ENCODE data around the gene SLC7A4. TPM values are rescaled to one million over a fixed set of nuclear protein-coding genes. Genes with fewer than 3 reads are reported as not detected.
"Not testable (repeated sequence)": the region's sequence is repeated elsewhere in the genome, so short reads cannot be mapped to it uniquely, and the experiment has no call there.

The SLC7A4 gene
- total RNA-seq, 1 donor from 2014 or later = not detected

DNA sequence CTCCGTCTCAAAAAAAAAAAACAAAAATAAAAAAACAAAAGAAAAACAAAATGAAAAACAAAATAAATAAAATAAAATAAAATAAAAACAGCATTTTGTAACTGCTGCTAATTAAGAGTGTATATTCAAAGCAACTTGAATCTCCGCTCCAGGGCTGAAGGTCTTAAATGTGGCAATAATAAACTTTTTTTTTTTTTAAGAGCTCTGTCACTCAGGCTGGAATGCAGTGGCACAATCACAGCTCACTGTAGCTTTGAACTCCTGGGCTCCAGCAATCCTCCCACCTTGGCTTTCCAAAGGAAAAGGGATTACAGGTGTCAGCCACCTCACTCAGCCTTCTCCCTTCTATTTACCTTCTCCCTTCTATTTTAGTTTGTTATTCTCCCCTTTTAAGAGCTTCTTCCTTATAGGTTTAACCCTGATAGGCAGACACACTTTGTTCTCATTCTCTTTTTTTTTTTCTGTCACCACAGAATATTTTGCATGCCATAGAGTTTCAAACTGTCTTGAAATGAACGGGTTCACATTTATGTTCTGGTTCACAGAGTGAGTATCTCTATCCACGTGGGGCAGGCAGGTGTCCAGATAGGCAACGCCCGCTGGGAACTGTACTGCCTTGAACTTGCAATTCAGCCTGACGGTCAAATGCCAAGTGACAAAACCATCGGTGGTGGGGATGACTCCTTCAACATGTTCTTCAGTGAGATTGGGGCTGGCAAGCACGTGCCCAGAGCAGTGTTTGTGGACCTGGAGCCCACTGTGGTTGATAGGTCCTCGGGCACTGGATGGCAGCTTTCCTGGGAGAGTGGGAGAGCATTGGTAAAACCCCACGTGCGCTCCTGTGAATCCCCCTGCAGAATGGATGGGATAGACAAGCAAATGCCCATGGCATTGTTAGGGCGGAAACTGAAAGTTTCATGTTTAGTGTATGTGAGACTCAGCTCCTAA is 32.8 kb upstream of the SLC7A4 start:
- intact Hi-C loops (cut with micrococcal nuclease) = no loop called here

DNA sequence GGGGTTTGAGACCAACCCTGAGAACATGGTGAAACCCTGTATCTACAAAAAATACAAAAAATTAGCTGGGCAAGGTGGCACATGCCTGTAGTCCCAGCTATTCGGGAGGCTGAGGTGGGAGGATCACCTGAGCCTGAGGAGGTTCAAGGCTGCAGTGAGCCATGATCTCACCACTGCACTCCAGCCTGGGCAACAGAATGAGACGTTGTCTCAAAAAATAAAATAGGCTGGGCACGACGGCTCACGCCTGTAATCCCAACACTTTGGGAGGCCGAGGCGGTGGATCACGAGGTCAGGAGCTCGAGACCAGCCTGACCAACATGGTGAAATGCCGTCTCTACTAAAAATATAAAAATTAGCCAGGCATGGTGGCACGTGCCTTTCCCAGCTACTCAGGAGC is 32.1 kb upstream of the SLC7A4 start:
- intact Hi-C loops (cut with micrococcal nuclease) = not testable (repeated sequence)

DNA sequence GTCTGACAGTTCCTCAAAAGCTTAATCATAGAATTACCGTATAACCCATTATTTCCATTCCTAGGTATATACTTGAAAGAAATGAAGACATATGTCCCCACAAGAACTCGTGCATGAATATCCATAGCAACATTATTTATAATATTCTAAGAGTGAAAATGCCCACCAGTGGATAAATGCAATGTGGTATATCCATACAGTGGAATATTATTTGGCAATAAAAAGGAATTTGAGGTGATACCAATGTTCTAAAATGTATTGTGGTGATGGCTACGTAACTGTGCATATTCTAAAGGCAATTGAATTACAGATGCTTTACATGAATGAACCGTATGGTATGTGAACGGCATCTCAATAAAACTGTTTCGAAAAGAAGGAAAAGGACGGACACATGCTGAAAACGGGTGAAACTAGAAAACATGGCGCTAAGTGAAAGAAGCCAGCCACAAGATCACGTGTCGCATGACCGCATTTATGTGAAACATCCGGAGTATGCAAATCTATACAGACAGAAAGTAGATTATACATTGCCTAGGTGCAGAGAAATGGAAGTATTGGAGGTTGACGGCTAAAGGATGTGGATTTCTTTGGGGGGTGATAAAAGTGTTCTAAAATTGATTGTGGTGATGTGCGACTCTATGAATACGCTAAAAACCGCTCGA is 29.4 kb upstream of the SLC7A4 start:
- intact Hi-C loops (cut with micrococcal nuclease) = not testable (repeated sequence)

DNA sequence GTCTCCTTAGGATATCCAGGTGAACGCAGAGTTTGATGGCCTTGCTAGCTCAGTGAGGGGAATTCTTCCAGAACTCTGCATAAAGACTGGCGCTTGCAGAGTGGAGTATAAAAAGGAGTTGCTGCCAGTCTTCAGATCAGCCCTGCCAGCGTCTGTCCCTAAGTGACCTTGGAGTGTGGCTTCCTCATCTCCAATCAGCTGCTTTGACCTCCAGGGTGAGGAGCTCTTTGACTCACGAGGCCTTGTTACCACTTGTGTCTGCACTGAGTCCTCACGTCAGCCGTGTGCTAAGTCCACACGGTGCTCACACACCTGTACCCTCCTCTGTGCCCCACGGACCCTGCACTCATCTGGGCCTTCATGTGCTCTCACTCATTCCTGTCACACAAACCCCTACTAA is 28.0 kb upstream of the SLC7A4 start:
- intact Hi-C loops (cut with micrococcal nuclease) = not testable (repeated sequence)

DNA sequence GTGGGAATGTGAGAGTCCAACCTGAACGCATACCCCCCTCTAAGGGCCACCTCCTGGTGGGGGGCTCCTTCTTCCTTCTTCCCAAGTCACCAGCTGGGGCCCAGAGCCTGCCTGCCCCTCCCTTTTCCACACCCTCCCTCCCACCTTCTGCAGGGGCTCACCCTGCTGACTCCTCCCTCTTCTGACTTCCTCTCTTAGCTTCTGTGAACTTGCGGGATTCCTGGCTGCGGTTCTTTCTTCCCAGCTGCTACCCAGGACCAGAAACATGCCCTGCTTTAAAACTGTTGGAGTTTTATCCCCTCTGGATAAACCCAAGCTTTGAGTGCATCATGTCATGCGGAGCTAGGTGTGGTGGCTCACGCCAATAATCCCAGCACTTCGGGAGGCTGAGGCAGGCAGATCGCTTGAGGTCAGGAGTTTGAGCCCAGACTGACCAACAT is 23.5 kb upstream of the SLC7A4 start:
- intact Hi-C loops (cut with micrococcal nuclease) = no loop called here

DNA sequence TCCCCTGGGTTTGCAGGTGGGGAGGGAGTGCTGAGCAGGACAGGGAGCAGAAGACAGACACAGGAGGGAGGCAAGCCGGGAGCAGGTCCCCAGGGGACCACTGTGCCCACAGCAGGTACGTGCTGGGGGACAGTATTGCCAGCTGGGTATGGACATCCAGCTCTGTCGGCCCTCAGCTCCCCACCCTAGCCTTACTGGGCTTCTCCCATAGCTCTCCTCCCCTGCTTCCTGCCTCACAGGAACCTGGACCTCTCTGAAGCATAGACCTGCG is 23.1 kb upstream of the SLC7A4 start:
- intact Hi-C loops (cut with micrococcal nuclease) = no loop called here

DNA sequence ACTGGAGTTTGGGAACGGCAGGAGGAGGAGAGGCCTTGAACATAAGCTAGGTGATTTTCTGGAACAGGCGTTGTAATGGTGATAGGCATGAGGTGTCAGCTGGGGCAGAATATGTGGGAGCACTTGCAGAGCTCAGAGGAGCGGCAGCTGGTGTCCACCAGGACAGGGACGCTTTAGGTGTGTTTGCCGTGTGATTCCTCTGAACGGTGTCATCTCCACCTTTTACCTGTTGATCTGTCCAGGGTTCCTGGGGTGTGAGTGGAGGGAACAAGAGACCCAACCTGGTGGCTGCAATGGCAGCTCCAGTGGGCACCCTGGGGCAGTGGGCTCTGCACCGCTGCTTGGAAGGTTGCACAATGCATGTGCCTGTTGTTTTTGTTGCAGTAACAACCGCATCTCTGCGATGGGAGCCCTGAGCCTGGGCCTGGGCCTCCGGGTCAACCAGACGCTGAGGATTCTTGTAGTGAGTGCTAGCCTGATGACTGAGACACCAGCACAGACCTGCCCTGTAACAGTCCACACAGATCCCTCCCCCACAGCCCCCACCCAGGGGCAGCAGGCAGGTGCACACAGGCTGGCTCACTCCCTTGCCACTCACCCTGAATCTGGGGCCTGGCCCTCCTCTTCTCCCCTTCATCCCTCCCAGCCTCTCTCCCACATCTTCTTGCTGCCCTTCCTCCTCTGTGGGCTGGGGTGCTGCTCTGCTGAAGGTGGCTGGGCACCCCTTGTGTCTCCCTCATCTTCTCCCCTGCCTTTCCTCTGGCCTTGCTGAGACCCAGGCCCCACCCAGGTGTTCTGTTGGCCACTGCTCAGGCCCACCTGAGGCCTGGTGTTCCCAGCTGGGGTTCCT is 22.6 kb upstream of the SLC7A4 start:
- intact Hi-C loops (cut with micrococcal nuclease) = no loop called here

DNA sequence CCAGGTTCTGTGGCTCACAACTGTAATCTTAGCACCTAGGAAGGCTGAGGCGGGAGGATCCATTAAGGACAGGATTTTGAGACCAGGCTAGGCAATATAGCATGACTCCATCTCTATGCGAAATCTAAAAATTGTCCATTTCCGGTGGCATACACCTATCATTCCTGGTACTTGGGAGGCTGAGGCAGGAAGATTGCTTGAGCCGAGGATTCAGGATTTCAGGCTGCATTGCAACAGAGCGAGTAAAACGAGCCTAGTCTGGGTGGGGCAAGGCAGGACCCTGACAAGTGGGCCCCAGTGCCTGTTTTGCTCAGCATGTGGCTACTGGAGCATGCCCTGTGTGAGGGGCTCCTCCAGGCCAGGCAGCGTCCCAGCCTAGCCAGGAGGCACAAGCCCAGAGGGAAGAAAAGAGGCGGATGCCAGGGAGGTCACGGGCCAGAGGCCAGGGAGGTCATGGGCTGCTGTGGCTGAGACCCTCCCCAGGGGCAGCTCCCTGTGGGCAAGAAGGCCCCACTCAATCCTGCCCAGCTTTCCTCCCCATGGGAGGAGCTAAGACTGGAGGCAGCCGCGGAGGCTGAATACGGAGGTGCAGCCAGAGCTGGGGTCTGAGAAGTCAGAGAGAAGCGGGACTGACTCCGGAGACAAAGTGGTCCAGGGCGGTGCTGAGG is 21.8 kb upstream of the SLC7A4 start:
- intact Hi-C loops (cut with micrococcal nuclease) = no loop called here

DNA sequence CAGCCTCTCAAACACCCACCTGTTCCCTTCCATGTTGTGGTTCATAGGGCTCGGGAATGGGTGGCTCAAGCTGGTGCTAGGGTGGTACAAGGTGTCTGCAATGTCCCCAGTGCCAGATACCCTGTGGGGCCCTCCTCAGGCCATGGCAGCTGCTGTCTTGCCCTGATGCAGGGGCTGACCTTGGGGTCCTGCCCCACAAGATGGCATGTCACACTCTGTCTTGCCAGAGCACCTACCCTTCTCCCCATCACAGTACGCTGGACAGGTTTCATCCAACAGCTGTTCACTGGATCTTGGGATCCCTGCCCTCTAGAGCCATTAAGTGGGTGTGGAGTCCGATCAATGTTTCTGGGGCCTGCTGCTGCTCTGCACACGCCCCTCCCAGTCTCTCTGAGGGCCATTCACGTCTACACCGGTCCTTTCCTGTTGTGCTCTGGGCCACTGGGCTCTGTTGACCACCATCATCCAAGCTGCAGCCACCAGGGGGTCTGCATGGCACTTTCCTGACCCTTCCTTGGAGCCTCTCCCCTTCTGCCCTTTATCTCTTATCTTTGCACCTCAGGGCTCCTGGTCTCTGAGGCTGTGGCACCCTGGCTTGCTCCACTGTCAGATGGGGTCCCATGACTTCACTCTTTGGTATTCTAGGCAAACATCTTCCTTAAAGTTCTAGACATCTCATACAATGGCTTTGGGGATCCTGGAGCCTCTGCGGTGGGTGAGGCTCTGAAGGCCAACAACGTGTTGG is 20.5 kb upstream of the SLC7A4 start:
- intact Hi-C loops (cut with micrococcal nuclease) = no loop called here

DNA sequence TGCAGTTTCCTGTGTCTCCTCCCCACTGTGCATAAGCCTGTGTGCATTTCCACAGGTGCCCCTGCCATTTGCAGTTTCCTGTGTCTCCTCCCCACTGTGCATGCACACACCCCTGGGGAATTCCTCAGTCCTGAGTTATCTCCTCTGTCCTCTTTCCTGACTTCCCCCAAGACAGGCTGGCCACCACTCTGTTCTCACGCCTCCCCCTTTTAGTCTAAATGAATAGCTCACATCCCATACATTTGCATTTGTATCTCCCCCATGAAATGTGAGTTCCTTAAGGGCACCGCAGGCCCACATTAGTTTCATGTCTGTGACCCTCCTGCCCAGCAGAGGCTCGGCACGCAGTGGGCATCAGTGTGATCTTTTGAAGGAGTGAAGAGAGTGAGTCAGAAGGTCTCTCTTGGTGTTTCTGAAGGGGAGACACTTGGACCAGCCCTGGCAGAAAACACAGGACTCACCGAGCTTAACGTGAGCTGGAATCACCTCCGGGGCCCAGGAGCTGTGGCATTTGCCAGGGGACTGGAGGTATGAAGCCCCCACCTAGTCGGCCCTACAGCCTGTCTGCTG is 19.6 kb upstream of the SLC7A4 start:
- intact Hi-C loops (cut with micrococcal nuclease) = no loop called here

DNA sequence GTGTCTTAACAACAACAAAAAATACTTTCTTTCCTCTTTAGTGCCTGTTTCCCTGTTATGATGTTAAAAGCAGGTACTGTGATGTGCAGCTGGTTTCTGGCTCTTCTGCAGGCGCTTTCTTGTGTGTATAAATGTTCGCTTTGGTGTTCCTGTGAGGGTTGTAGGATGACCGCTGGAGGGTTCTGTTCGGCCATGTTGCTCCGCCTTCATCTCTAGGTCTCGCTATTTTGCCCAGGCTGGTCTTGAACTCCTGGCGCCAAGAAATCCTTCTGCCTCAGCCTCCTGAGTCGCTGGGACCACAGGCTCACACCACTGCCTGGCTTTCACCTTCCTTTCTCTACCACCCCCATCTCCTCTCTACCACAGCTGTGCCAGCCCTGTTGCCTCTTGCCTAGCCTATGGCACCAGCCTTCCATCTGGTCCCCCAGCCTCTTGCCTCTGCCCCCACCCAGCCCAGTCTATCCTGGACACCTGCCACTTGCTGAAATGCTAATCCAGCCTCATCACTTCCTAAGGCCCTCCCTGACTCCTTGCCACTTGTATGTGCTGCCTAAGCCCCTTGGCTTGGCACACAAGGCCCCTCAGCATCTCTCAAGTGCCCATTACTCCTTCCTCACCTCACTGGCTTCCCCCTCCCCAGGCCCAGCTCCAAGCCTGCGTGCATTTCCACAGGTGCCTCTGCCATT is 18.9 kb upstream of the SLC7A4 start:
- intact Hi-C loops (cut with micrococcal nuclease) = no loop called here

DNA sequence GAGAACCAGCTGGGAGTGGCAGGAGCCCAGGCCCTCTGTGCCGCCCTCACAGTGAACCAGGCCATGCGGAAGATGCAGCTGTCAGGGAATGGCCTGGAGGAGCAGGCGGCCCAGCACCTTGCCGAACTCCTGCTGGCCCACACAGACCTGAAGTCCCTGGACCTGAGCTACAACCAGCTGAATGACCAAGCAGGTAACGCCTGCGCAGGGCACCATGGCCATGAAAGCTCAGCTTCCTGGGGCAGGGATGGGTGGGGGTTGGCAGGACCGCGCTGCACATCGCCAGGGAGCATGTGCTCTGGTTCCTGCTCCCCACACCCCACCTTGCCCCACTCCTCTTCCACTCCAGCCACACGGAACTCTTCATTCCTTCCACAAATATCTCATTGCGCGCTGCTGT is 16.6 kb upstream of the SLC7A4 start:
- intact Hi-C loops (cut with micrococcal nuclease) = not testable (repeated sequence)

DNA sequence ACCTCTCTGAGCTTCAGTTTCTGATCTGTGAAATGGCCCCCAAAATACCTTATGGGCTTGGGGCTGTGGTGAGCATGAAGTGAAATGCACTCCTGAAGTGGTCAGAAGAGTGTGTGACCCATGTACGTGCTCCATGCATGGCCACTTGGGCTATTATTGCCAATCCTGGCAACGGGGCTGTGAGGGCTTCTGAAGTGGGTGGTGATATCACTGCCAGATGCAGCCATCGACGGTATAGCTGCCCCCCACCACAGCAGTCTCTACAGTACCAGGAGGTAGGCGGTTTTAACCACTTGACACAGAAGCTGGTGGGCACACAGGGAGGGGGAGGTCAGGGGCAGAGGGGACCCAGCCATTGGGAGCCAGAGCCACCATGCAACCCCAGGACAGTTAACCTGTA is 16.1 kb upstream of the SLC7A4 start:
- intact Hi-C loops (cut with micrococcal nuclease) = not testable (repeated sequence)

DNA sequence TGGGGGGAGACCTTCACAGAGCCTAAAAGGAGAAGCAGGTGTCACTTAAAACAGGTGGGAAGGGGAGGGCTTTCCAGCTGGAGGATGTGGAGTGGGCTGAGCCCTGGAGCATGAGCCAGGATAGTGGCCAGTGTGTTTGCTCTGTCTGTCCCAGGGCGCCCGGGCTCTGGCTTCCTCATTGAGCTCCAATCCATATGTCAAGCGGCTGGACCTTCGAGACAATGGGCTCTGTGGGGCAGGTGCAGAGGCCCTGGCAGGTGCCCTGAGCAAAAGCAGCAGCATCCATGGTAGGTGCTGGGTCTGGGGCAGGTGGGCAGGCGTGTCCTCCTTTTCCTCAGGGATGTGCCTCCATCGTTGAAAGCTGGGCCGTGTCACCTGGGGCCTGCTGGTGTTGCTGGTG is 15.4 kb upstream of the SLC7A4 start:
- intact Hi-C loops (cut with micrococcal nuclease) = no loop called here

DNA sequence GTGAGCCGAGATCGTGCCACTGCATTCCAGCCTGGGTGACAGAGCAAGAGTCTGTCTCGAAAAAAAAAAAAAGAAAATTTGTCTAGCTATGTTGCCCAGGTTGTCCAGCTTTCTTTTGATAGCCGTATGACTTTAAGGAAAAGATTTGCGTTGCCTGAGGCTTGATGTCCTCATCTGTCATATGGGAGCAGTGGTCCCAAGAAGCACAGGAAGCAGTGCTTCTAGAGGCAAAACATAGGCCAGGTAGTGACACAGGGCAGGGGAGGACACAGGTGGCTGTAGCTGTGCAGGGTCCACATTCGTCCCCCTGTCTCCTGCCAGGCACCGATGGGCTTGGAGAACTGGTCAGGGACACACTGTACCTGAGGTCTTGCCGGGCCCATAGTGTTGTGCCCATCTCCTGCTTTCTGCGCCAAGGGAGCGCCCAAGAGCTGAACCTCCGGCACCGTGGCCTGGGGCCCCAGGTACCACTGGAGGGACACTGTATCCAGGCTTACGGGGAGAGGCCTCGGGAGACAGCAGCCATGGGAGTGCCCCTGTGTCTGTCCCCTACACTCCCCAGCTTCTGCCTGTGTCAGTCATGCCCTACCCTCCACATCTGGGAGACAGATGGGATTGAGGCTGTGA is 14.8 kb upstream of the SLC7A4 start:
- intact Hi-C loops (cut with micrococcal nuclease) = no loop called here

DNA sequence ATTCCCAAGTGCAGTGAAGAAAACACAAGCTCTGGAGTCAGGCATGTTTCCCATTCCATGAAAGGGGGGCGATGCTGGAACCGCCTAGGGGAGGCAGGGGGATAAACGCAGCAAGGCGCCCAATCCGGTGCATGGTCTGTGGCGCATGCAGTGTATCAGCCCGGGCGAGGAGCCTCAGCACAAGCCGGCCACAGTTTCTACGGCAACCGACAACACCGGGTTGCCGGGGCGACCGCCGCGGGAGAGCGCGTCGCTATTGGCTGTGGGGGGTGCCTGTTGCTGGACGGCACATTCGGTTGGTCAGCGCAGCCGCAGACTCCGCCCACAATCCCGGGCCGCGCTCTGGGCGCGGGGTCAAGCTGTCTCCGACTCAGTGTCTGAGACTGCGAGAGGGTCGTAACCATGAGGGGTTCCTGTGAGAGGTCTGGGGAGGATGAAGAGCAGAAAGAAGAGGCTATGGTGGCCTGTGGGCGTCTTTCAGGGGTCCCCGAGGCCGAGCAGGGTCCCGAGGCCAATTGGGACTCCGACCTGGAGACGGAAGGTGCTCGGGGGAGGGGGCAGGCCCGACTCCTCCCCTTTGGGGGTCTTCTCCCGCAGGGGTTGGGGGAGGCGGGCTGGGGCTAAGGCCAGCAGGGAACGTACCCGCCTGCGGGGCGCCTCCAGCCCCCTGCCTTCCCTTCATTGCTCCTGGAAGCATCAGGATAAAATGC is 13.4 kb upstream of the SLC7A4 start, which contains the start of gene LRRC74B:
Gene LRRC74B (plus strand): TSS at position 362 of the 710 bp plus-strand sequence. CDS start 41 bp downstream, at position 403.
- intact Hi-C loops (cut with micrococcal nuclease) = no loop called here

DNA sequence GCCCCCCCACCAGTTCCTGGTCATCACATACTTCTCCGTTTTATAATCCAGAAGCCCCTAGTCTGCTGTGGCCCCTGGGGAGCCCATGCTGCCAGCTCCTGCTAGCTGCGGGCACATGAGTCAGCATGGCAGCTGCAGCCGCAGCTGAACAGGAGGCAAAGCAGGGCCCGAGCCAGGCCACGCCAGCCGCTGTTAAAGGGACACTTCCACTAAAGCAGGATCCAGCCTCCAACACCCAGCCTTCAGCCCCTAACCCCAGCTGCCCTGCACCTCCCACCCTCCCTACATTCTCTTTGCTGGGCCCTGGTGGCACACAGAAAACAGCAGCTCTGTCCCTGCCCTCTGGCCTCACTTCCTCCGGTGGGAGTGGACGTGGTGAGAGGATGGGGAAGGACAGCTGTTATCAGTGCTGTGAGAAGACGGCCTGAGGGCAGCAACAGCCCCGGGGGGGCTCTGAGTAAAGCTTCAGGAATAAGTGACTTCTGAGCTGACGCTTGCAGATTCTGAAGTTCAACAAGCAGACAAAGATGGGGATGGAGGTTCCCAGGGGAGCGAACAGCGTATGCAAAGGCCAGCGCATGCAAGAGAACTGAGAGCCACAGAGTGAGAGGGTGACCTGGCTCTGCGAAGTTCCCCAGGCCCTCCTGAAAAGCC is 12.7 kb upstream of the SLC7A4 start:
- intact Hi-C loops (cut with micrococcal nuclease) = no loop called here
